GM18868 (cell line): ENCODE measurements around the gene LUC7L2.
A peak's percentile ranks its signal among the peaks of the same experiment; 100 is the strongest.
"Not testable (repeated sequence)": the region's sequence is repeated elsewhere in the genome, so short reads cannot be mapped to it uniquely, and the experiment has no call there.

ENCODE experiments used
- ATAC-seq: cut with Tn5 transposase; IDR thresholded peaks from one replicate; pipeline ENCODE4 v1.9.1; 2021; ENCODE audit warnings: mild to moderate bottlenecking, moderate library complexity; ENCODE audit not compliant: unreplicated experiment

The LUC7L2 gene

GRCh38 chr7:139359366-139360209, at the start of gene LUC7L2:
TSS of gene LUC7L2 (plus strand) at chr7:139359894. CDS start at chr7:139360262, 368 bp downstream.
- peak; percentile 73 for ATAC-seq

- no peak for ATAC-seq
These were observed 41.7 kb upstream of the LUC7L2 start for GRCh38 chr7:139317939-139318505.

GRCh38 chr7:139321071-139321745, 38.5 kb upstream of the LUC7L2 start:
- no peak for ATAC-seq

- ATAC-seq, result not testable (repeated sequence)
These were observed 35.0 kb upstream of the LUC7L2 start for GRCh38 chr7:139324709-139325108.

- no peak for ATAC-seq
These were observed 31.3 kb upstream of the LUC7L2 start for GRCh38 chr7:139328375-139328774.

- ATAC-seq, result no peak
These were observed 30.6 kb upstream of the LUC7L2 start for GRCh38 chr7:139329119-139329518.

GRCh38 chr7:139330333-139331030, 29.2 kb upstream of the LUC7L2 start:
- ATAC-seq, result no peak

GRCh38 chr7:139332697-139333359, 26.9 kb upstream of the LUC7L2 start:
- no peak for ATAC-seq

GRCh38 chr7:139333443-139333842, 26.3 kb upstream of the LUC7L2 start:
- ATAC-seq, result not testable (repeated sequence)

GRCh38 chr7:139334399-139335150, 25.1 kb upstream of the LUC7L2 start:
- ATAC-seq, result no peak

- ATAC-seq, result no peak
These were observed 20.7 kb upstream of the LUC7L2 start for GRCh38 chr7:139339025-139339424.

GRCh38 chr7:139339698-139340036, 20.0 kb upstream of the LUC7L2 start:
- ATAC-seq, result no peak

- ATAC-seq, result peak; percentile 79
These were observed 19.5 kb upstream of the LUC7L2 start for GRCh38 chr7:139340037-139340807.

- ATAC-seq, result no peak
These were observed 19.0 kb upstream of the LUC7L2 start for GRCh38 chr7:139340808-139341057.

GRCh38 chr7:139341058-139341775, 18.5 kb upstream of the LUC7L2 start, which contains the start of gene FMC1:
TSS of gene FMC1 (plus strand) at chr7:139341337. CDS start at chr7:139341385, 48 bp downstream.
- ATAC-seq, result peak; percentile 61

GRCh38 chr7:139341776-139342226, 17.9 kb upstream of the LUC7L2 start:
- no peak for ATAC-seq

- no peak for ATAC-seq
These were observed 14.7 kb upstream of the LUC7L2 start for GRCh38 chr7:139345042-139345441.

GRCh38 chr7:139351027-139351426, 8.7 kb upstream of the LUC7L2 start:
- no peak for ATAC-seq

- ATAC-seq, result no peak
These were observed 5.0 kb upstream of the LUC7L2 start for GRCh38 chr7:139354729-139355128.
